ENCODE results near the gene SAMD1.

SAMD1 gene

DNA sequence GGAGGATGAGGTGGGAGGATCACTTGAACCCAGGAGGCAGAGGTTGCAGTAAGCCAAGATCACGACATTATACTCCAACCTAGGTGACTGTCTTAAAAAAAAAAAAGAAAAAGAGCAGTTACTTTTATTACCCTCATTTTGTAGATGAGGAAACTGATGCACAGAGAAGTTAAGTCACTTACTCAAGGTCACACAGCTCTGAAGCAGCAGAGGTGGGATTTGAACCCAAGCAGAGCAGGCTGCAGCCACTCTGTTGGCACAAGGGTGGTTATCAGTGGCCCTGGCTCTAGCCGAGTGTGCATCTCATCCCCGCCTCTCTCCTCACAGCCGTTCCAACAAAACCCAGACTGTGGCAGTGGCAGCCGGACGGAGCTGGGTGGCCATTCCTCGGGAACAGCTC, 51.4 kb downstream of the SAMD1 start:
- no peak for DNase-seq

All from hypothalamus (tissue), 51 donors.